HG02642 (cell line): ENCODE results near the gene KIF5A.

Experiments
- ATAC-seq: cut with Tn5 transposase; IDR thresholded peaks from one replicate; pipeline ENCODE4 v1.9.1; 2021; ENCODE audit warnings: mild to moderate bottlenecking; ENCODE audit not compliant: unreplicated experiment, poor library complexity

The KIF5A gene

GRCh38 chr12:57603815-57604453 is 54.1 kb downstream of the KIF5A start:
- no peak for ATAC-seq

- peak; percentile 66 for ATAC-seq
Measured at GRCh38 chr12:57604454-57604991, 54.7 kb downstream of the KIF5A start, which contains the start of gene DTX3. Gene DTX3, plus strand, starts transcription at chr12:57604824. Its CDS starts 1,694 bp downstream, at chr12:57606518.

GRCh38 chr12:57604992-57605810 is 55.4 kb downstream of the KIF5A start:
- ATAC-seq: peak; percentile 34

GRCh38 chr12:57605811-57606311 is 56.0 kb downstream of the KIF5A start:
- no peak for ATAC-seq

- ATAC-seq: no peak
Measured at GRCh38 chr12:57606399-57606798, 56.6 kb downstream of the KIF5A start.

- ATAC-seq: no peak
Measured at GRCh38 chr12:57606821-57607220, 57.0 kb downstream of the KIF5A start.

GRCh38 chr12:57607958-57608663 is 58.3 kb downstream of the KIF5A start:
- ATAC-seq: no peak

GRCh38 chr12:57609101-57609780 is 59.4 kb downstream of the KIF5A start:
- no peak for ATAC-seq

- no peak for ATAC-seq
Measured at GRCh38 chr12:57609781-57610553, 60.1 kb downstream of the KIF5A start.

- no peak for ATAC-seq
Measured at GRCh38 chr12:57610554-57611107, 60.8 kb downstream of the KIF5A start.

GRCh38 chr12:57611108-57611826 is 61.4 kb downstream of the KIF5A start, which contains the start of gene ARHGEF25:
Gene ARHGEF25, plus strand, starts transcription at chr12:57611435. Its CDS starts 460 bp downstream, at chr12:57611895.
- peak; percentile 41 for ATAC-seq

- ATAC-seq: no peak
Measured at GRCh38 chr12:57611827-57612710, 62.2 kb downstream of the KIF5A start.

- no peak for ATAC-seq
Measured at GRCh38 chr12:57612711-57613426, 63.0 kb downstream of the KIF5A start.

GRCh38 chr12:57613427-57614109 is 63.7 kb downstream of the KIF5A start:
- no peak for ATAC-seq

GRCh38 chr12:57614178-57614947 is 64.5 kb downstream of the KIF5A start:
- ATAC-seq: peak; percentile 56
